MM.1S (cell line): ENCODE measurements around the gene BSDC1.

Experiments
- DNase-seq: peaks from one replicate; pipeline ENCODE4 v3.0.0-alpha.2; 2015
- H2AFZ ChIP-seq: fragments of 300-600 bp; sonication (generic); 2 replicates; pipeline ENCODE4 v1.6.0; 2016; ENCODE audit warnings: antibody characterized with exemption, low read length
- H3F3A ChIP-seq: fragments of 300-600 bp; sonication (generic); 2 replicates; pipeline ENCODE4 v1.6.1; 2016; ENCODE audit warnings: mild to moderate bottlenecking, antibody characterized with exemption, low read length, moderate library complexity, mixed read lengths; ENCODE audit not compliant: insufficient read depth
- H3K27ac ChIP-seq: fragments of 300-600 bp; sonication (generic); 2 replicates; pipeline ENCODE4 v1.5.1; 2016; ENCODE audit warnings: mild to moderate bottlenecking, low read length
- H3K27me3 ChIP-seq: fragments of 300-600 bp; sonication (generic); replicated peaks from 2 replicates; pipeline ENCODE4 v1.6.0; 2016; ENCODE audit warnings: low read length; ENCODE audit not compliant: insufficient read depth
- H3K36me3 ChIP-seq: fragments of 300-600 bp; sonication (generic); replicated peaks from 2 replicates; pipeline ENCODE4 v1.6.1; 2016; ENCODE audit warnings: mild to moderate bottlenecking, low read length, mixed read lengths; ENCODE audit not compliant: insufficient read depth
- H3K4me1 ChIP-seq: fragments of 300-600 bp; sonication (generic); 2 replicates; pipeline ENCODE4 v1.6.1; 2016; ENCODE audit warnings: low read length, mixed read lengths
- H3K4me2 ChIP-seq: fragments of 300-600 bp; sonication (generic); 2 replicates; pipeline ENCODE4 v1.6.0; 2016; ENCODE audit warnings: low read depth, low read length
- H3K4me3 ChIP-seq: fragments of 300-600 bp; sonication (generic); 2 replicates; pipeline ENCODE4 v1.5.1; 2016; ENCODE audit warnings: low read length, mixed read lengths
- H3K79me2 ChIP-seq: fragments of 300-600 bp; sonication (generic); 2 replicates; pipeline ENCODE4 v1.6.1; 2016; ENCODE audit warnings: mixed run types, low read length, mixed read lengths
- H3K9ac ChIP-seq: fragments of 300-600 bp; sonication (generic); 2 replicates; pipeline ENCODE4 v1.6.1; 2016; ENCODE audit warnings: low read length, mixed read lengths
- H3K9me2 ChIP-seq: fragments of 300-600 bp; sonication (generic); replicated peaks from 2 replicates; pipeline ENCODE4 v1.6.1; 2016; ENCODE audit warnings: mild to moderate bottlenecking, low read length, mixed read lengths; ENCODE audit not compliant: insufficient read depth
- H3K9me3 ChIP-seq: fragments of 300-600 bp; sonication (generic); replicated peaks from 2 replicates; pipeline ENCODE4 v1.6.1; 2016; ENCODE audit warnings: mild to moderate bottlenecking, low read length, mixed read lengths; ENCODE audit not compliant: insufficient read depth
- H4K20me1 ChIP-seq: fragments of 300-600 bp; sonication (generic); 2 replicates; pipeline ENCODE4 v1.6.1; 2016; ENCODE audit warnings: mild to moderate bottlenecking, low read length, moderate library complexity, mixed read lengths; ENCODE audit not compliant: insufficient read depth
- EZH2 ChIP-seq: fragments of 300-600 bp; sonication (generic); optimal IDR thresholded peaks from 2 replicates; pipeline ENCODE3; 2017; ENCODE audit warnings: low read depth, mild to moderate bottlenecking, antibody characterized with exemption, low read length, mixed read lengths
- EZH2phosphoT487 ChIP-seq: fragments of 300-600 bp; sonication (generic); IDR thresholded peaks from 2 replicates; pipeline ENCODE4 v1.6.1; 2018; ENCODE audit warnings: antibody characterized with exemption, low read length
- TF ChIP-seq, protein P1 (sequence below): fragments of 300-600 bp; sonication (generic); IDR thresholded peaks from 2 replicates; pipeline ENCODE4 v1.5.1; 2016; ENCODE audit warnings: antibody characterized with exemption, low read length, mixed read lengths

Gene BSDC1

GRCh38 chr1:32373996-32374592 is 20.1 kb downstream of the BSDC1 start:
- Histone ChIP-seq H3K27me3 (no peaks in the 10 kb centered on the region), H3K4me2 (no peak overlapping the region), H3K9ac (no peak overlapping the region), H3F3A (no peaks in the 10 kb centered on the region), H3K79me2 (no peaks in the 10 kb centered on the region), H3K9me3 (no peaks in the 10 kb centered on the region), H3K9me2 (no peaks in the 10 kb centered on the region), H4K20me1 (no peaks in the 10 kb centered on the region), H3K27ac (no peak overlapping the region), H3K36me3 (no peaks in the 10 kb centered on the region; the same call in 1 of the 2 replicates), H3K4me1 (no peaks in the 10 kb centered on the region), H3K4me3 (no peak overlapping the region), H2AFZ (no peak overlapping the region)
- TF ChIP-seq, protein P1, sequence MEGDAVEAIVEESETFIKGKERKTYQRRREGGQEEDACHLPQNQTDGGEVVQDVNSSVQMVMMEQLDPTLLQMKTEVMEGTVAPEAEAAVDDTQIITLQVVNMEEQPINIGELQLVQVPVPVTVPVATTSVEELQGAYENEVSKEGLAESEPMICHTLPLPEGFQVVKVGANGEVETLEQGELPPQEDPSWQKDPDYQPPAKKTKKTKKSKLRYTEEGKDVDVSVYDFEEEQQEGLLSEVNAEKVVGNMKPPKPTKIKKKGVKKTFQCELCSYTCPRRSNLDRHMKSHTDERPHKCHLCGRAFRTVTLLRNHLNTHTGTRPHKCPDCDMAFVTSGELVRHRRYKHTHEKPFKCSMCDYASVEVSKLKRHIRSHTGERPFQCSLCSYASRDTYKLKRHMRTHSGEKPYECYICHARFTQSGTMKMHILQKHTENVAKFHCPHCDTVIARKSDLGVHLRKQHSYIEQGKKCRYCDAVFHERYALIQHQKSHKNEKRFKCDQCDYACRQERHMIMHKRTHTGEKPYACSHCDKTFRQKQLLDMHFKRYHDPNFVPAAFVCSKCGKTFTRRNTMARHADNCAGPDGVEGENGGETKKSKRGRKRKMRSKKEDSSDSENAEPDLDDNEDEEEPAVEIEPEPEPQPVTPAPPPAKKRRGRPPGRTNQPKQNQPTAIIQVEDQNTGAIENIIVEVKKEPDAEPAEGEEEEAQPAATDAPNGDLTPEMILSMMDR: no peak
- no peak for TF ChIP-seq EZH2
- TF ChIP-seq EZH2phosphoT487: no peak
- DNase-seq: no peak

DNA sequence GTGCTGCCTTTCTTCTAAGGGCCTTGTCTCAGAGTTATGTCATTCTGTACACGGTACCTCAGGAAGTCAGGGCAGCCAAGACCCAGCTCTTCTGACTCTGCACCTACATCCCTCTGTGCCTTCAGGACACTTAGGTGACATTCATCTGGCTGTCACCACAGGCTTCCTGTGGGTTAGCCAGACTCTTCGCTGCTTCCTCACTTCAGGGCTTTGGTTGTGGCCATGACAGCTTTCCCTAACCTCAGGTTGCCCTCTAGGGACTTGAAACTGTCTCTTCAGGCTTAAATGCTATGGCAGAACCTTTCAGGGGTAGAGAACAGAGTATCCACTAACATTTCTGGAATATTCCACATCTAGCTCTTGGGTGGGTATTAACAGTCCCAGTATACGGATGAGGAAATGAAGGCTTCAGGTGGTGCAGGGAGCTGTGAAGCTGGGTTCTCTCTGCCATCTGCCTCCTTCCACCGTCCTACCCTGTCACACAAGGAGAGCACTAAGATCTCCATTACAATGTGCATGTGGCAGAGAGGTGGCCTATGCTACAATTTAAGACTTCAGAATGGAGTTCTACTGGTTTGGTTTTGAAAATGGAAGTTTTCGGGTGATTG is 22.0 kb downstream of the BSDC1 start:
- H3K27me3 ChIP-seq: no peaks in the 10 kb centered on the region
- no peak overlapping the region for H2AFZ ChIP-seq
- no peaks in the 10 kb centered on the region for H3K9me2 ChIP-seq
- H3K4me2 ChIP-seq: no peak overlapping the region
- no peaks in the 10 kb centered on the region; the same call in 1 of the 2 replicates for H3K36me3 ChIP-seq
- no peak overlapping the region for H3K27ac ChIP-seq
- no peaks in the 10 kb centered on the region for H3K9me3 ChIP-seq
- no peaks in the 10 kb centered on the region for H3K79me2 ChIP-seq
- no peaks in the 10 kb centered on the region for H3F3A ChIP-seq
- no peak for DNase-seq
- no peak overlapping the region for H3K9ac ChIP-seq
- H3K4me1 ChIP-seq: no peaks in the 10 kb centered on the region
- no peak for TF ChIP-seq EZH2phosphoT487
- TF ChIP-seq, protein P1: no peak; the same call in 1 of the 2 replicates
- TF ChIP-seq EZH2: no peak
- no peaks in the 10 kb centered on the region for H4K20me1 ChIP-seq
- no peak overlapping the region for H3K4me3 ChIP-seq

DNA sequence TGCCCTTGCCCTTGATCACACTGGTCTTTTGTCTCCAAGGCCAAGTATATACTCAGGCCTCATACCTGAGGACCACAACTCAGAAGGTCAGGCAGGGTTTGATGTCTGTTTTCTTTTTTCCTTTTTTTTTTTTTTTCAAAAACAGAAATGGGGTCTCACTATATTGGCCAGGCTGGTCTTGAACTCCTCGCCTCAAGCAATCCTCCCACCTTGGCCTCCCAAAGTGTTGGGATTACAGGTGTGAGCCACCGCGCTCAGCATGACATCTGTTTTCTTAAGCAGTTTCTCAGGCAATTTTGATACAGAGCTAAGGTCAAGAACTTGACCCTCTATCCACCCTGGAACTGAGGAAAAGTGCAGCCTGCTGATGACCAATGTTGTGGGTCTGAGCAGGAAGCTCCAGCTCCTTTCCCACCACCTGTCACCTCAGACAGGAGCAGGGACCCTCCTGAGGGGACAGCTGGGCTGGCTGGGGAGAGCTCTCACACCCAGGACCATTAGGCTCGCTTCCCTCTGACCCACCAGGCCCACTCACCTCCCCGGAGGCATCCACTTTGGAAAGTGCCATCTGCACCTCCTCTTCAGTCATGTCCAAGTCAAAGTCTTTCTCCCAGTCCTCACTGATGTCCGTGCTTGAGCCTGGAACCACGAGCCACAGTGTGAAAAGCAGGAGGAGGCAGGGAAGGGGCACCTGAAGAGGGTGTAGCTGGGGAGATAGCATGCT is 26.2 kb downstream of the BSDC1 start:
- no peaks in the 10 kb centered on the region; the same call in none of the 2 replicates for H3K36me3 ChIP-seq
- H3K9me2 ChIP-seq: no peaks in the 10 kb centered on the region
- no peaks in the 10 kb centered on the region for H3F3A ChIP-seq
- no peak overlapping the region for H2AFZ ChIP-seq
- no peak overlapping the region for H3K4me2 ChIP-seq
- H4K20me1 ChIP-seq: no peaks in the 10 kb centered on the region
- no peak for TF ChIP-seq EZH2phosphoT487
- TF ChIP-seq, protein P1: no peak
- TF ChIP-seq EZH2: no peak
- H3K9me3 ChIP-seq: no peaks in the 10 kb centered on the region
- H3K27ac ChIP-seq: no peak overlapping the region
- H3K79me2 ChIP-seq: no peaks in the 10 kb centered on the region
- no peaks in the 10 kb centered on the region for H3K4me1 ChIP-seq
- no peak overlapping the region for H3K9ac ChIP-seq
- no peak overlapping the region for H3K4me3 ChIP-seq
- no peaks in the 10 kb centered on the region for H3K27me3 ChIP-seq
- DNase-seq: no peak
